Loucy (cell line): Measurements from ENCODE around the gene GGA1.

Source experiments
- H2AFZ ChIP-seq: fragments of 200-600 bp; sonication (generic); 2 replicates; pipeline ENCODE4 v1.6.0; 2016; ENCODE audit warnings: antibody characterized with exemption, mild to moderate bottlenecking, low read length, moderate library complexity
- H3F3A ChIP-seq: fragments of 200-600 bp; 2 replicates; pipeline ENCODE4 v1.6.0; 2016; ENCODE audit warnings: antibody characterized with exemption, low read depth, mild to moderate bottlenecking
- H3K27me3 ChIP-seq: fragments of 200-600 bp; sonication (generic); 2 replicates; pipeline ENCODE4 v1.6.1; 2014; ENCODE audit warnings: low read length, mild to moderate bottlenecking; ENCODE audit not compliant: insufficient read depth, poor library complexity, severe bottlenecking
- H3K36me3 ChIP-seq: fragments of 200-600 bp; sonication (generic); 2 replicates; pipeline ENCODE4 v1.6.1; 2016; ENCODE audit warnings: low read length; ENCODE audit not compliant: insufficient read depth
- H3K4me1 ChIP-seq: fragments of 200-600 bp; sonication (generic); 2 replicates; pipeline ENCODE4 v1.5.1; 2014; ENCODE audit warnings: low read length, mild to moderate bottlenecking; ENCODE audit not compliant: insufficient read depth, poor library complexity, severe bottlenecking
- H3K4me2 ChIP-seq: fragments of 200-600 bp; sonication (generic); 2 replicates; pipeline ENCODE4 v1.6.0; 2014; ENCODE audit warnings: antibody characterized with exemption, low read length, low read depth, mild to moderate bottlenecking; ENCODE audit not compliant: poor library complexity, severe bottlenecking
- H3K4me3 ChIP-seq: fragments of 200-600 bp; sonication (generic); 2 replicates; pipeline ENCODE4 v1.5.1; 2014; ENCODE audit warnings: low read length, mild to moderate bottlenecking, mixed read lengths; ENCODE audit not compliant: poor library complexity, severe bottlenecking
- H3K79me2 ChIP-seq: fragments of 200-600 bp; sonication (generic); 2 replicates; pipeline ENCODE4 v1.6.1; 2014; ENCODE audit warnings: low read length; ENCODE audit not compliant: insufficient read depth
- H3K9ac ChIP-seq: fragments of 200-600 bp; sonication (generic); 2 replicates; pipeline ENCODE4 v1.6.0; 2014; ENCODE audit warnings: mild to moderate bottlenecking, low read depth, low read length, moderate library complexity; ENCODE audit not compliant: poor library complexity, severe bottlenecking
- H3K9me2 ChIP-seq: fragments of 200-600 bp; sonication (generic); replicated peaks from 2 replicates; pipeline ENCODE4 v1.6.1; 2016; ENCODE audit warnings: low read depth, low read length, mixed read lengths
- H3K9me3 ChIP-seq: fragments of 200-600 bp; sonication (generic); 2 replicates; pipeline ENCODE4 v1.6.1; 2014; ENCODE audit warnings: mild to moderate bottlenecking, antibody characterized with exemption, low read length, low read depth; ENCODE audit not compliant: insufficient read depth
- H4K20me1 ChIP-seq: fragments of 200-600 bp; sonication (generic); 2 replicates; pipeline ENCODE4 v1.6.0; 2014; ENCODE audit warnings: antibody characterized with exemption, low read length, mild to moderate bottlenecking; ENCODE audit not compliant: insufficient read depth, poor library complexity, severe bottlenecking
- EZH2phosphoT487 ChIP-seq: fragments of 200-600 bp; IDR thresholded peaks from 2 replicates; pipeline ENCODE4 v1.6.1; 2018; ENCODE audit warnings: antibody characterized with exemption, mild to moderate bottlenecking, moderate library complexity, borderline replicate concordance
- TF ChIP-seq, protein P1 (sequence below): fragments of 200-600 bp; sonication (generic); conservative IDR thresholded peaks from 2 replicates; pipeline ENCODE4 v1.5.1; 2014; ENCODE audit warnings: mild to moderate bottlenecking, antibody characterized with exemption, low read length

Gene GGA1, protein sequence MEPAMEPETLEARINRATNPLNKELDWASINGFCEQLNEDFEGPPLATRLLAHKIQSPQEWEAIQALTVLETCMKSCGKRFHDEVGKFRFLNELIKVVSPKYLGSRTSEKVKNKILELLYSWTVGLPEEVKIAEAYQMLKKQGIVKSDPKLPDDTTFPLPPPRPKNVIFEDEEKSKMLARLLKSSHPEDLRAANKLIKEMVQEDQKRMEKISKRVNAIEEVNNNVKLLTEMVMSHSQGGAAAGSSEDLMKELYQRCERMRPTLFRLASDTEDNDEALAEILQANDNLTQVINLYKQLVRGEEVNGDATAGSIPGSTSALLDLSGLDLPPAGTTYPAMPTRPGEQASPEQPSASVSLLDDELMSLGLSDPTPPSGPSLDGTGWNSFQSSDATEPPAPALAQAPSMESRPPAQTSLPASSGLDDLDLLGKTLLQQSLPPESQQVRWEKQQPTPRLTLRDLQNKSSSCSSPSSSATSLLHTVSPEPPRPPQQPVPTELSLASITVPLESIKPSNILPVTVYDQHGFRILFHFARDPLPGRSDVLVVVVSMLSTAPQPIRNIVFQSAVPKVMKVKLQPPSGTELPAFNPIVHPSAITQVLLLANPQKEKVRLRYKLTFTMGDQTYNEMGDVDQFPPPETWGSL

DNA sequence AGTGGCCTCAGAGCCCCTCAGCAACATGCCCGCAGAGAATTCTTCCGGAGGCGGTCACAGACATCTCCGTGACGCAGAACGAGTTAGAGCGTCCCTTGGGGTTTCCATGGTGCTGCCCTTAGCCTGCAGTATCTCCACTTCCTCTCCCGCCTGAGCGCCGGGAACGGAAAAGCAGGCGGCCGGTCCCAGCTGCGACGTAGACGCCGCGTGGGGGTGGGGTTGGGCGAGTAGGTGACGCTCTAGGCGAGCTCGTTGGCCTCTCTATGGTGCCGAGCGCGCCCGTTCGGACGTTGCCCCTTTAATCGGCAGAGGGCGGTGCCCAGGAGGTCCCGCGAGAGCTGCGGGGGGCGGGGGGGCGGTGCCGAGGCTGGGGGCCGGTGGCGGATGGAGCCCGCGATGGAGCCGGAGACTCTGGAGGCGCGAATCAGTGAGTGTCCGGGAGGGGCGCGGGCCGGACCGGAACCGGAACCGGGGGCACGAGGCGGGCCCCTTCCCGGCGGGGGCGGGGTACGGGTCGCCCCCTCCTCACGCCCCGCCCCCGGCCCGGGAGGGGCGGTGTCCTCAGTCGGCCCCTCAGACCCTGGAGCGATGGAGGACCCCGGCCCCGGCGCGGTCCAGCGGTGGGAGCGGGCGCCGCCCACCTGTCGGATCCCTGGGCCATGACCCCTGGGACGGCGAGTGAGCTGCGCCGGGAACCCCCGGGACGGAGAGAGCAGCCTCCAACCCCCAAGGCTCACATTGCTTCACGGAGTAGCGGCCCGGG, at the start of gene GGA1:
GGA1 (plus strand) TSS at position 358 of the 763 bp plus-strand sequence; CDS start at position 385, 27 bp downstream.
- Histone ChIP-seq H3F3A (no peaks in the 10 kb centered on the region), H2AFZ (peak within 1 kb of the TSS; percentile 87), H3K9ac (peak within 1 kb of the TSS; percentile 95), H3K36me3 (no peaks in the 10 kb centered on the region), H3K4me1 (peaks cover 31% of the 10 kb centered on the region), H4K20me1 (peaks cover 17% of the 10 kb centered on the region), H3K9me2 (no peaks in the 10 kb centered on the region), H3K27me3 (no peaks in the 10 kb centered on the region), H3K9me3 (no peaks in the 10 kb centered on the region), H3K4me3 (peak within 1 kb of the TSS; percentile 94), H3K79me2 (peaks cover 35% of the 10 kb centered on the region), H3K4me2 (peak within 1 kb of the TSS; percentile 87)
- TF ChIP-seq, protein P1, sequence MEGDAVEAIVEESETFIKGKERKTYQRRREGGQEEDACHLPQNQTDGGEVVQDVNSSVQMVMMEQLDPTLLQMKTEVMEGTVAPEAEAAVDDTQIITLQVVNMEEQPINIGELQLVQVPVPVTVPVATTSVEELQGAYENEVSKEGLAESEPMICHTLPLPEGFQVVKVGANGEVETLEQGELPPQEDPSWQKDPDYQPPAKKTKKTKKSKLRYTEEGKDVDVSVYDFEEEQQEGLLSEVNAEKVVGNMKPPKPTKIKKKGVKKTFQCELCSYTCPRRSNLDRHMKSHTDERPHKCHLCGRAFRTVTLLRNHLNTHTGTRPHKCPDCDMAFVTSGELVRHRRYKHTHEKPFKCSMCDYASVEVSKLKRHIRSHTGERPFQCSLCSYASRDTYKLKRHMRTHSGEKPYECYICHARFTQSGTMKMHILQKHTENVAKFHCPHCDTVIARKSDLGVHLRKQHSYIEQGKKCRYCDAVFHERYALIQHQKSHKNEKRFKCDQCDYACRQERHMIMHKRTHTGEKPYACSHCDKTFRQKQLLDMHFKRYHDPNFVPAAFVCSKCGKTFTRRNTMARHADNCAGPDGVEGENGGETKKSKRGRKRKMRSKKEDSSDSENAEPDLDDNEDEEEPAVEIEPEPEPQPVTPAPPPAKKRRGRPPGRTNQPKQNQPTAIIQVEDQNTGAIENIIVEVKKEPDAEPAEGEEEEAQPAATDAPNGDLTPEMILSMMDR: no peak
- no peak for TF ChIP-seq EZH2phosphoT487

DNA sequence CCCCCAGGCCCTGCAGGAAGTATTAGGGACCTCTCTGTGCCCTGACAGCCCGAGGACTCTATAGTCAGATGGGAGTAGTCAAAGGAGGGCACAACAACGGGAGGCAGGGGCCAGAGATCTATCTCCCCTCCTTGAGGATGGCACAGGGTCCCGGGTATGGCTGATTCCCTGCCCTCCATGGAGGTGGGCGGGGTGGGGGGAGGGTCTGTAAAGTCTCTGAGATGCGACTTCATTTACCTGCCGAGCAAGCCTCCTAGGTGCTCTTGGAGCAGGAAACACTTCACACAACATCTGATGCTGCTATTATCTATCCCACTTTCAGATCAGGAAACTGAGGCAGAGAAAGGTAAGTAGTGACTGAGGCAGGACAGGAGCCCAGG, 49.1 kb upstream of the GGA1 start:
- Histone ChIP-seq H3F3A (no peaks in the 10 kb centered on the region), H2AFZ (no peak overlapping the region), H3K4me1 (no peaks in the 10 kb centered on the region), H3K36me3 (no peaks in the 10 kb centered on the region), H3K9me2 (no peaks in the 10 kb centered on the region), H3K9ac (no peak overlapping the region), H3K4me2 (no peak overlapping the region), H3K9me3 (no peaks in the 10 kb centered on the region), H3K27me3 (peaks cover 8% of the 10 kb centered on the region), H3K4me3 (no peak overlapping the region), H3K79me2 (no peaks in the 10 kb centered on the region), H4K20me1 (no peaks in the 10 kb centered on the region)
- TF ChIP-seq, protein P1: no peak
- no peak for TF ChIP-seq EZH2phosphoT487

DNA sequence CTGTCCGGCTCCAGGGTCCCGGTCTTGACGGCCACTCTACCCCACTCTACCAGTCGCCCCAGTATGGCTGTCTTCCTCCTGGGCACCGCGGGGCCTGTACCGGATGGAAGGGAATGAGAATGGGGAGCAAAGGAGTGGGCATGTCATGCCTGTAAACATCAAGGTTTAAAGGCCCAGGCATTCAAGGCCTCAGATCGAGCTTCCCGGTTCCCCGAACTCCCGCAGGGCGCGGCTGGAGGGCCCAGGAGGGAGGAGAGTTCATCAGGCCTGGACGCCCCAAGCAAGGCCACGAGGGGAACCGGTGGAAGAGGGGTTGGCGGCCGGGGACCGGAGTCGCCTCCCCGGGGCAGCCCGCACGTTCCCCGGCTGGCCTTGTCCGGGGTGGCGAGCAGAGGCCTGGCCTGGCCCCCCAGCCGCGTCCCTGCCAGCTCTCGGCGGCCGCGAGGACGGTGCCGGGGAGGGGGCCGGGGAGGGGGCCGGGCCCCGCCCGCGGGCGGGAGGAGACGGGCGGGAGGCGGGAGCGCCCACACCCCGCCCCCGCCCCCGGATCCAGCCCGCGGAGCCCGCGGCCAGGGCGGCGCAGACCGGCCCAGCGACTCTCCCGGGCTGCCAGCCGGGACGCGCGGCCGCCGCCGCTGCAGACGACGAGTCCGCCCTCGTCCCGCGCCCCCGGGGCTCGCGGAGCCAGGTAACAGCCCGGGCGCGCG, 48.6 kb upstream of the GGA1 start, which contains the start of gene CDC42EP1:
CDC42EP1 (plus strand) TSS at position 580 of the 707 bp plus-strand sequence. CDS start 5,870 bp downstream, outside the sequence.
- Histone ChIP-seq H3K9me2 (no peaks in the 10 kb centered on the region), H2AFZ (no peak within 1 kb of the TSS), H3K9me3 (no peaks in the 10 kb centered on the region), H3K9ac (no peak within 1 kb of the TSS), H3K4me1 (no peaks in the 10 kb centered on the region), H3K79me2 (no peaks in the 10 kb centered on the region), H3K27me3 (peaks cover 10% of the 10 kb centered on the region), H4K20me1 (no peaks in the 10 kb centered on the region), H3K4me2 (no peak within 1 kb of the TSS), H3F3A (no peaks in the 10 kb centered on the region), H3K36me3 (no peaks in the 10 kb centered on the region), H3K4me3 (no peak within 1 kb of the TSS)
- TF ChIP-seq EZH2phosphoT487: no peak
- TF ChIP-seq, protein P1: no peak
